ENCODE measurements around the gene SPEM3.

- TF ChIP-seq CTCF (IDR thresholded peaks at IDR 0.05; ENCODE audit: borderline replicate concordance, extremely low read depth, low read length, poor library complexity, severe bottlenecking): no peak
- no peak for TF ChIP-seq EZH2 (IDR thresholded peaks at IDR 0.05; ENCODE audit: borderline replicate concordance, low read depth, low read length, severe bottlenecking)
Measured at GRCh38 chr17:7438656-7439460, 10.2 kb downstream of the SPEM3 start.

Measured in DND-41 (cell line).